Stomach (tissue), 9 donors: ENCODE measurements around the gene HSPA12B. TPM values are rescaled to one million over a fixed set of nuclear protein-coding genes. Genes with fewer than 3 reads are reported as not detected.

ENCODE experiments used
- DNase-seq, 2 donors: peaks; one replicate each; pipeline versions ENCODE4 v3.0.0 to v3.0.0-alpha.2; 2013 to 2019
- H3K27ac ChIP-seq, 5 donors: fragments of 200-600 bp in 4 of 5; sonication (generic) in 4 of 5; one replicate each; pipeline ENCODE4 v1.5.1; 2013 to 2019; ENCODE audit warnings: mild to moderate bottlenecking in 1 of 5, moderate library complexity in 1 of 5
- H3K27me3 ChIP-seq, 3 donors: fragments of 200-600 bp; sonication (generic); one replicate each; pipeline ENCODE4 v1.5.1; 2017 to 2019; ENCODE audit warnings: mixed run types in 1 of 3
- H3K36me3 ChIP-seq, 4 donors: fragments of 200-600 bp; sonication (generic); 1 replicate in 3 of 4; 2 replicates in 1 of 4; pipeline ENCODE4 v1.5.1; 2016 to 2019
- H3K4me1 ChIP-seq, 4 donors: fragments of 200-600 bp; sonication (generic); one replicate each; pipeline ENCODE4 v1.5.1; 2016 to 2019
- H3K4me3 ChIP-seq, 4 donors: fragments of 200-600 bp; sonication (generic) in 3 of 4; one replicate each; pipeline ENCODE4 v1.5.1; 2016 to 2019; ENCODE audit warnings: mild to moderate bottlenecking in 1 of 4
- H3K9me3 ChIP-seq, 4 donors: fragments of 200-600 bp; sonication (generic); one replicate each; pipeline ENCODE4 v1.5.1; 2016 to 2019
- EP300 ChIP-seq: sonication (generic); formaldehyde crosslinking; IDR thresholded peaks from one replicate; pipeline ENCODE4 v1.6.1; 2017; ENCODE audit warnings: antibody characterized with exemption
- POLR2A ChIP-seq, 4 donors: fragments of 450-650 bp; IDR thresholded peaks; one replicate each; pipeline ENCODE4 v1.6.1; 2016; ENCODE audit warnings: antibody characterized with exemption in 4 of 4, control low read depth in 2 of 4, mild to moderate bottlenecking in 1 of 4, moderate library complexity in 1 of 4
- POLR2AphosphoS5 ChIP-seq, 3 donors: sonication (generic); formaldehyde crosslinking; IDR thresholded peaks; one replicate each; pipeline ENCODE4 v1.6.1; 2016; ENCODE audit warnings: antibody characterized with exemption in 3 of 3
- WGBS, 5 donors: extraction: QIAGEN DNeasy Blood & Tissue Kit in 3 of 5; methylation state at CpG; one replicate each; pipeline versions ENCODE4 v1.1.5 to v1.1.7; 2013 to 2018; 5-methylcytosine and 5-hydroxymethylcytosine counted together
- intact Hi-C: fragments of 100-400 bp; cut with DNase I; formaldehyde crosslinking; loops from one replicate; pipeline ENCODE4 v1.15.1; 2023; ENCODE audit warnings: low total_unique reads
- polyA plus RNA-seq, 3 donors: library from polyadenylated mRNA; stranded (reverse); fragments of 200-250 nt; gene quantifications; one replicate each; pipeline ENCODE4 v1.2.3, GENCODE V29; 2013
- total RNA-seq, 5 donors: library from RNA; depleted of rRNA; stranded (reverse); fragments of >200 nt; gene quantifications; one replicate each; pipeline versions ENCODE4 v1.1.0 to v1.2.3, GENCODE V29; 2014 to 2016
- TF ChIP-seq, protein P1 (sequence below), 7 experiments: fragments of 450-650 bp in 4 of 7; fragments of 200-600 bp in 3 of 7; sonication (generic) in 3 of 7; IDR thresholded peaks; one replicate each; pipeline ENCODE4 v1.5.1; 2016 to 2019; ENCODE audit warnings: antibody characterized with exemption in 7 of 7, control low read depth in 2 of 7, mild to moderate bottlenecking in 1 of 7
- donor health status: healthy with polysubstance abuse.
- donor health status: Bipolar disorder and iron deficiency.
- donor health status: healthy.

Gene HSPA12B
- total and polyA plus RNA-seq, 8 donors = 0.87 to 14.3 (median 4.5) TPM

DNA sequence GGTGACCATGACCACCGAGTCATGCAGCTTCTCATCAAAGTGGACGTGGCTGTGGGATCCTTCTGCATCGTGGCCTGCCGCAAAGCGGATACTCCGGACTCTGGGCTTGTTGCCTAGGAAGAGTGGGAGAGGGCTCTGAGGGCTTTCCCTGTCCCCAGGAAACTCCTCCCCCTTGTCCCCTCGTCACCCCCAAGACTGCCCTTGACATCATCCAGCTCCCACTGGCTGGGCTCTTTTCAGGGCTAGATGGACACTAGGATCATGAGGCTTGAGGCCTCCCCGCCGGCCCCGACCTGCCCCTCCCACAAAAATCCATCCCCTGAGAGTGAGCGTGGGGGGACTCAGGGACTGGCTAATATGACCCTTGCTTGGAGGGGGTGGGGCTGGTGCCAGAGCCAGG, 26.1 kb downstream of the HSPA12B start:
- intact Hi-C loops = loop anchor here (10.0 kb wide), 1 partner anchor 96 kb away; no protein-coding TSS in a partner anchor
- WGBS, 5 donors = 68 to 96% (median 85%) methylated on average over 10 to 11 of the region's 11 CpGs
- H3K9me3 ChIP-seq = no peaks in the 10 kb centered on the region
- TF ChIP-seq EP300 (no peak), POLR2A (IDR thresholded peaks at IDR 0.05) (no peak), POLR2AphosphoS5 (IDR thresholded peaks at IDR 0.05) (no peak)
- TF ChIP-seq, protein P1, sequence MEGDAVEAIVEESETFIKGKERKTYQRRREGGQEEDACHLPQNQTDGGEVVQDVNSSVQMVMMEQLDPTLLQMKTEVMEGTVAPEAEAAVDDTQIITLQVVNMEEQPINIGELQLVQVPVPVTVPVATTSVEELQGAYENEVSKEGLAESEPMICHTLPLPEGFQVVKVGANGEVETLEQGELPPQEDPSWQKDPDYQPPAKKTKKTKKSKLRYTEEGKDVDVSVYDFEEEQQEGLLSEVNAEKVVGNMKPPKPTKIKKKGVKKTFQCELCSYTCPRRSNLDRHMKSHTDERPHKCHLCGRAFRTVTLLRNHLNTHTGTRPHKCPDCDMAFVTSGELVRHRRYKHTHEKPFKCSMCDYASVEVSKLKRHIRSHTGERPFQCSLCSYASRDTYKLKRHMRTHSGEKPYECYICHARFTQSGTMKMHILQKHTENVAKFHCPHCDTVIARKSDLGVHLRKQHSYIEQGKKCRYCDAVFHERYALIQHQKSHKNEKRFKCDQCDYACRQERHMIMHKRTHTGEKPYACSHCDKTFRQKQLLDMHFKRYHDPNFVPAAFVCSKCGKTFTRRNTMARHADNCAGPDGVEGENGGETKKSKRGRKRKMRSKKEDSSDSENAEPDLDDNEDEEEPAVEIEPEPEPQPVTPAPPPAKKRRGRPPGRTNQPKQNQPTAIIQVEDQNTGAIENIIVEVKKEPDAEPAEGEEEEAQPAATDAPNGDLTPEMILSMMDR (IDR thresholded peaks at IDR 0.05) = no peak
- H3K27me3 ChIP-seq = no peaks in the 10 kb centered on the region
- peak overlapping the region in 4 of 5 donors; percentile 4 to 94 (median 32) for H3K27ac ChIP-seq
- peaks cover 16 to 60% (median 35%) of the 10 kb centered on the region in 4 donors for H3K36me3 ChIP-seq
- no peak overlapping the region for H3K4me3 ChIP-seq
- peak in 1 of 2 donors; percentile 33 for DNase-seq
- peaks cover 0 to 41% (median 7%) of the 10 kb centered on the region in 4 donors for H3K4me1 ChIP-seq

- intact Hi-C loops = loop anchor here (10.0 kb wide), 1 partner anchor 95 kb away; no protein-coding TSS in a partner anchor
- Histone ChIP-seq H3K27ac (peak overlapping the region in 4 of 5 donors; percentile 4 to 94 (median 32)), H3K27me3 (no peaks in the 10 kb centered on the region), H3K4me3 (no peak overlapping the region), H3K36me3 (peaks cover 16 to 52% (median 31%) of the 10 kb centered on the region in 4 donors), H3K9me3 (no peaks in the 10 kb centered on the region), H3K4me1 (peaks cover under 1 to 44% (median 13%) of the 10 kb centered on the region in 4 donors)
- peak in 1 of 2 donors; percentile 4 for DNase-seq
- WGBS, 5 donors = 70 to 90% (median 84%) methylated on average over 5 to 11 of the region's 11 CpGs
- TF ChIP-seq, protein P1 (IDR thresholded peaks at IDR 0.05) = no peak
- no peak for TF ChIP-seq POLR2A (IDR thresholded peaks at IDR 0.05)
- TF ChIP-seq EP300 = no peak
- TF ChIP-seq POLR2AphosphoS5 (IDR thresholded peaks at IDR 0.05) = no peak
Measured at GRCh38 chr20:3759316-3759823, 26.9 kb downstream of the HSPA12B start.

DNA sequence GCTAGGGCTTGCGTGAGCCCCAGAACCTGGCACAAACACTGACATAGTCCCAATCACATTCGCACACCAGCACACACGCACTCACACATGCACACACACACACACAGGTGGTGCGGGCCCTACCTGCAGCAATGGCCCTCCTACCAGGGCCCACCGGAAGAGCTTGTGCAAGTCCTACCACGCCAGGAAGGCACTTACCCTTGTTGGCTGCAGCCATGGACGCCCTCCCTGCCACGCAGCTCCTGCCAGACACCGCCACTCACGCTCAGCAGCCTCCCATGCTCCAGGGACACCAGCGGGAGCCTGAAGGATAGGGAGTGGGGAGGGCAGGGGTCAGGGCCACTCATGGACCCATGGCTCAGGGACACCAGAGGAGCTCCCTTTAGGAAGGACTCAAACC, 27.4 kb downstream of the HSPA12B start:
- TF ChIP-seq POLR2A (IDR thresholded peaks at IDR 0.05) = no peak
- intact Hi-C loops = loop anchor here (10.0 kb wide), 2 partner anchors 85 to 95 kb away; no protein-coding TSS in a partner anchor
- Histone ChIP-seq H3K9me3 (no peaks in the 10 kb centered on the region), H3K27me3 (no peaks in the 10 kb centered on the region), H3K36me3 (peaks cover 13 to 47% (median 28%) of the 10 kb centered on the region in 4 donors), H3K27ac (peak overlapping the region in 4 of 5 donors; percentile 25 to 94 (median 36)), H3K4me1 (peaks cover 6 to 49% (median 18%) of the 10 kb centered on the region in 4 donors), H3K4me3 (no peak overlapping the region)
- DNase-seq = peak in 1 of 2 donors; percentile 11
- WGBS, 5 donors = 91 to 94% (median 93%) methylated on average over 6 to 11 of the region's 11 CpGs

- 65 to 83% (median 78%) methylated on average over 10 of the region's 10 CpGs for WGBS, 5 donors
Measured at GRCh38 chr20:3760655-3761348, 28.3 kb downstream of the HSPA12B start.

More at GRCh38 chr20:3760655-3761348, 28.3 kb downstream of the HSPA12B start:
- H3K27ac ChIP-seq = peak overlapping the region in 4 of 5 donors; percentile 20 to 94 (median 32)
- H3K36me3 ChIP-seq = peaks cover 12 to 38% (median 24%) of the 10 kb centered on the region in 4 donors
- intact Hi-C loops = loop anchor here (10.0 kb wide), 1 partner anchor 86 kb away; no protein-coding TSS in a partner anchor
- H3K4me3 ChIP-seq = no peak overlapping the region
- peak in 1 of 2 donors; percentile 7 for DNase-seq
- no peaks in the 10 kb centered on the region for H3K27me3 ChIP-seq
- H3K9me3 ChIP-seq = no peaks in the 10 kb centered on the region
- H3K4me1 ChIP-seq = peaks cover 7 to 58% (median 26%) of the 10 kb centered on the region in 4 donors
- peak in 1 of 3 donors; percentile 51 for TF ChIP-seq POLR2AphosphoS5 (IDR thresholded peaks at IDR 0.05)
- TF ChIP-seq POLR2A (IDR thresholded peaks at IDR 0.05) = no peak
